PC-9 (cell line): ENCODE results near the gene TSPAN18.

Experiments
- EZH2 ChIP-seq: fragments of 200-600 bp; sonication (generic); IDR thresholded peaks from 2 replicates; pipeline ENCODE4 v1.8.0; 2017; ENCODE audit warnings: antibody characterized with exemption, low read depth
- TF ChIP-seq, protein P1 (sequence below): fragments of 200-600 bp; sonication (generic); conservative IDR thresholded peaks from 2 replicates; pipeline ENCODE4 v1.6.1; 2017; ENCODE audit warnings: mixed run types, antibody characterized with exemption, mild to moderate bottlenecking, moderate library complexity

DNA sequence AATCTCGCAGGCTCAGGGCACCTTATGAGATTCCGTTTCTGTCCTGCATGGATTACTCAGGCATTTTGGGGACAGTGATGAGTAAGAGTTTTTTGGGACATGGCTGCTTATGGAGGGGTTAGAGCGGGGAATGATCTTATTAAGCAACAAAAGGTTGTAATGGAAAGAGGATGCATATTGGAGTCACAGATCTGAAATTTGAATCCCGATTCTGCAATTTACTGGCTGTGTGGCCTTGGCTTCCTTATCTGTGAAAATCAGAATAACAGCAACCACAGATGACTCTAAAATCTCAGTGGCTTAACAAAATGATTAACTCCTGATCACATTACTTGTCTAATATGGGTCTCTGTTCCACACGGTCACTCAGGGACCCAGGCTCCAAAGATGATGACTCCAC is 5.8 kb downstream of the TSPAN18 start:
- no peak for TF ChIP-seq EZH2
- TF ChIP-seq, protein P1, sequence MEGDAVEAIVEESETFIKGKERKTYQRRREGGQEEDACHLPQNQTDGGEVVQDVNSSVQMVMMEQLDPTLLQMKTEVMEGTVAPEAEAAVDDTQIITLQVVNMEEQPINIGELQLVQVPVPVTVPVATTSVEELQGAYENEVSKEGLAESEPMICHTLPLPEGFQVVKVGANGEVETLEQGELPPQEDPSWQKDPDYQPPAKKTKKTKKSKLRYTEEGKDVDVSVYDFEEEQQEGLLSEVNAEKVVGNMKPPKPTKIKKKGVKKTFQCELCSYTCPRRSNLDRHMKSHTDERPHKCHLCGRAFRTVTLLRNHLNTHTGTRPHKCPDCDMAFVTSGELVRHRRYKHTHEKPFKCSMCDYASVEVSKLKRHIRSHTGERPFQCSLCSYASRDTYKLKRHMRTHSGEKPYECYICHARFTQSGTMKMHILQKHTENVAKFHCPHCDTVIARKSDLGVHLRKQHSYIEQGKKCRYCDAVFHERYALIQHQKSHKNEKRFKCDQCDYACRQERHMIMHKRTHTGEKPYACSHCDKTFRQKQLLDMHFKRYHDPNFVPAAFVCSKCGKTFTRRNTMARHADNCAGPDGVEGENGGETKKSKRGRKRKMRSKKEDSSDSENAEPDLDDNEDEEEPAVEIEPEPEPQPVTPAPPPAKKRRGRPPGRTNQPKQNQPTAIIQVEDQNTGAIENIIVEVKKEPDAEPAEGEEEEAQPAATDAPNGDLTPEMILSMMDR = no peak
